NCI-H524 (cell line): ENCODE results near the gene ZNF286A.
A peak's percentile ranks its signal among the peaks of the same experiment; 100 is the strongest.
"Not testable (repeated sequence)": the region's sequence is repeated elsewhere in the genome, so short reads cannot be mapped to it uniquely, and the experiment has no call there.

Experiments
- DNase-seq, 2 experiments: peaks; one replicate each; lab custom pipeline; 2025; lab: John Stamatoyannopoulos, UW

The ZNF286A gene

GRCh38 chr17:15699937-15700336 lies 385 bp downstream of the ZNF286A start:
- DNase-seq, result not testable (repeated sequence)

- not testable (repeated sequence) for DNase-seq
Measured at GRCh38 chr17:15704239-15704638, 4.7 kb downstream of the ZNF286A start.

- DNase-seq, result not testable (repeated sequence)
Measured at GRCh38 chr17:15704813-15705212, 5.3 kb downstream of the ZNF286A start.

GRCh38 chr17:15708879-15709278 lies 9.3 kb downstream of the ZNF286A start:
- not testable (repeated sequence) for DNase-seq

GRCh38 chr17:15716601-15717563 lies 17.3 kb downstream of the ZNF286A start:
- DNase-seq, result not testable (repeated sequence)

- DNase-seq, result not testable (repeated sequence)
Measured at GRCh38 chr17:15730535-15730934, 31.0 kb downstream of the ZNF286A start.

- not testable (repeated sequence) for DNase-seq
Measured at GRCh38 chr17:15731900-15732299, 32.3 kb downstream of the ZNF286A start, which contains the start of gene TBC1D26. Gene TBC1D26 (plus strand): TSS chr17:15732283. CDS start chr17:15735349, 3,066 bp downstream.

GRCh38 chr17:15733174-15733789 lies 33.7 kb downstream of the ZNF286A start:
- DNase-seq, result not testable (repeated sequence)

- DNase-seq, result not testable (repeated sequence)
Measured at GRCh38 chr17:15736578-15736977, 37.0 kb downstream of the ZNF286A start.

GRCh38 chr17:15738066-15738465 lies 38.5 kb downstream of the ZNF286A start:
- no peak for DNase-seq

GRCh38 chr17:15739259-15739658 lies 39.7 kb downstream of the ZNF286A start:
- not testable (repeated sequence) for DNase-seq

GRCh38 chr17:15740041-15740440 lies 40.5 kb downstream of the ZNF286A start:
- not testable (repeated sequence) for DNase-seq

GRCh38 chr17:15740570-15741120 lies 41.1 kb downstream of the ZNF286A start:
- DNase-seq, result no peak

- no peak for DNase-seq
Measured at GRCh38 chr17:15741624-15742023, 42.1 kb downstream of the ZNF286A start.

- no peak for DNase-seq
Measured at GRCh38 chr17:15742051-15742795, 42.7 kb downstream of the ZNF286A start.

GRCh38 chr17:15742921-15743320 lies 43.4 kb downstream of the ZNF286A start:
- no peak for DNase-seq

GRCh38 chr17:15744074-15744676 lies 44.6 kb downstream of the ZNF286A start:
- no peak for DNase-seq

- DNase-seq, result peak; percentile 20 to 25
Measured at GRCh38 chr17:15744885-15745284, 45.3 kb downstream of the ZNF286A start.

GRCh38 chr17:15749403-15749802 lies 49.9 kb downstream of the ZNF286A start:
- not testable (repeated sequence) for DNase-seq

GRCh38 chr17:15768865-15769533 lies 69.4 kb downstream of the ZNF286A start:
- DNase-seq, result peak in 1 of 2 experiments; percentile 15
